C4-2B (cell line): ENCODE measurements around the gene USP17L21.
"Not testable (repeated sequence)": the region's sequence is repeated elsewhere in the genome, so short reads cannot be mapped to it uniquely, and the experiment has no call there.

Experiments
- H3K27ac ChIP-seq: fragments of 450-650 bp; 2 replicates; pipeline ENCODE4 v1.5.1; 2017

USP17L21 gene

DNA sequence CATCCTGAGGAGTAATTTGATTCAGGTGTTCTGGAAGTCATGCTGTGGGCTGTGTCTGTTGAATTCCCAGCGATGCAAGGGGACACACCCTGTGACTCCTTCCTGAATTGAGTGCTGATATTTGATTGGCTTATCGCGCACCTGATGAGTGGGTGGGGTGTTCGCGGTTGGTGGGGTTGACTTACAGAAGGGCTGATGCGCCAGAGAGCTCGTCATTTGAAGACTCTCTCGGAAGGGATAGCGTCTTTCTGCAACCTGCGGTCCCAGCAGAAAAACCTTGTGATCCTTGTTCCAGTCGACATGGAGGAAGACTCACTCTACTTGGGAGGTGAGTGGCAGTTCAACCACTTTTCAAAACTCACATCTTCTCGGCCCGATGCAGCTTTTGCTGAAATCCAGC, at the start of gene USP17L21:
TSS of gene USP17L21 (plus strand) at position 301 of the 400 bp plus-strand sequence. CDS start at position 301, 0 bp downstream.
- H3K27ac ChIP-seq = not testable (repeated sequence)

DNA sequence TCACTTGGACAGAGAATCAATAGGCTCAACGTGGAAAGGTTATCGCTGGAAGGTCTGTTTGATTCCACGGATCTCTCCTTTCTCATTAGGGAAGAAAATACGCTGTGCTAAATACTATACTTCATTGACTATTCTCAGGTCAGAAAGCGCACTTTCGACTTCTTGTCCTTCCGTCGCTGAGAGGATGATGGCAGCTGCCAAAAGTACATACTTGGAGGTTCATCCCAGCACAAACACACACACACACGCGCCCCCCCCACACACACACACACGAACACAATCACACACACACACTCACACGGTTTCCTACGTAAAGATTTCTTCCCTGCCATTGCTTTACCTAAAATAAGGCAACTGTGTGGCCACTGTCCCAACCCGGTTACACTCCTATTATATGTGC, 48.0 kb upstream of the USP17L21 start:
- not testable (repeated sequence) for H3K27ac ChIP-seq

- not testable (repeated sequence) for H3K27ac ChIP-seq
Measured at GRCh38 chr4:9215105-9215504, 47.6 kb upstream of the USP17L21 start, which contains the start of gene USP17L11. Gene USP17L11, plus strand, starts transcription at chr4:9215405. Its CDS starts 0 bp downstream, at chr4:9215405.

GRCh38 chr4:9219852-9220251, 42.8 kb upstream of the USP17L21 start, which contains the start of gene USP17L12:
Gene USP17L12, plus strand, starts transcription at chr4:9220152. Its CDS starts 0 bp downstream, at chr4:9220152.
- not testable (repeated sequence) for H3K27ac ChIP-seq

DNA sequence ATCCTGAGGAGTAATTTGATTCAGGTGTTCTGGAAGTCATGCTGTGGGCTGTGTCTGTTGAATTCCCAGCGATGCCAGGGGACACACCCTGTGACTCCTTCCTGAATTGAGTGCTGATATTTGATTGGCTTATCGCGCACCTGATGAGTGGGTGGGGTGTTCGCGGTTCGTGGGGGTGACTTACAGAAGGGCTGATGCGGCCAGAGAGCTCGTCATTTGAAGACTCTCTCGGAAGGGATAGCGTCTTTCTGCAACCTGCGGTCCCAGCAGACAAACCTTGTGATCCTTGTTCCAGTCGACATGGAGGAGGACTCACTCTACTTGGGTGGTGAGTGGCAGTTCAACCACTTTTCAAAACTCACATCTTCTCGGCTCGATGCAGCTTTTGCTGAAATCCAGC, 38.1 kb upstream of the USP17L21 start, which contains the start of gene USP17L13:
TSS of gene USP17L13 (plus strand) at position 301 of the 400 bp plus-strand sequence. CDS start at position 301, 0 bp downstream.
- not testable (repeated sequence) for H3K27ac ChIP-seq

GRCh38 chr4:9230249-9230648, 32.4 kb upstream of the USP17L21 start:
- not testable (repeated sequence) for H3K27ac ChIP-seq

- H3K27ac ChIP-seq = not testable (repeated sequence)
Measured at GRCh38 chr4:9234085-9234484, 28.6 kb upstream of the USP17L21 start, which contains the start of gene USP17L15. Gene USP17L15, plus strand, starts transcription at chr4:9234385. Its CDS starts 0 bp downstream, at chr4:9234385.

DNA sequence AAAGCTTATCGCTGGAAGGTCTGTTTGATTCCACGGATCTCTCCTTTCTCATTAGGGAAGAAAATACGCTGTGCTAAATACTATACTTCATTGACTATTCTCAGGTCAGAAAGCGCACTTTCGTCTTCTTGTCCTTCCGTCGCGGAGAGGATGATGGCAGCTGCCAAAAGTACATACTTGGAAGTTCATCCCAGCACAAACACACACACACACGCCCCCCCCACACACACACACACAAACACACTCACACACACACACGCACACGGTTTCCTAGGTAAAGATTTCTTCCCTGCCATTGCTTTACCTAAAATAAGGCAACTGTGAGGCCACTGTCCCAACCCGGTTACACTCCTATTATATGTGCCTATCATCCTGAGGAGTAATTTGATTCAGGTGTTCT, 24.2 kb upstream of the USP17L21 start:
- not testable (repeated sequence) for H3K27ac ChIP-seq

- H3K27ac ChIP-seq = not testable (repeated sequence)
Measured at GRCh38 chr4:9243579-9243978, 19.1 kb upstream of the USP17L21 start, which contains the start of gene USP17L17. Gene USP17L17, plus strand, starts transcription at chr4:9243879. Its CDS starts 0 bp downstream, at chr4:9243879.

GRCh38 chr4:9247953-9248680, 14.6 kb upstream of the USP17L21 start, which contains the start of gene USP17L18:
Gene USP17L18, plus strand, starts transcription at chr4:9248630. Its CDS starts 0 bp downstream, at chr4:9248630.
- not testable (repeated sequence) for H3K27ac ChIP-seq

- H3K27ac ChIP-seq = not testable (repeated sequence)
Measured at GRCh38 chr4:9253078-9253477, 9.6 kb upstream of the USP17L21 start, which contains the start of gene USP17L19. Gene USP17L19, plus strand, starts transcription at chr4:9253378. Its CDS starts 0 bp downstream, at chr4:9253378.

- not testable (repeated sequence) for H3K27ac ChIP-seq
Measured at GRCh38 chr4:9257824-9258223, 4.8 kb upstream of the USP17L21 start, which contains the start of gene USP17L20. Gene USP17L20, plus strand, starts transcription at chr4:9258124. Its CDS starts 0 bp downstream, at chr4:9258124.

GRCh38 chr4:9267319-9267718, 4.6 kb downstream of the USP17L21 start, which contains the start of gene USP17L22:
Gene USP17L22, plus strand, starts transcription at chr4:9267619. Its CDS starts 0 bp downstream, at chr4:9267619.
- H3K27ac ChIP-seq = not testable (repeated sequence)

GRCh38 chr4:9271719-9272118, 9.0 kb downstream of the USP17L21 start:
- H3K27ac ChIP-seq = not testable (repeated sequence)
